ENCODE results near the gene GRIN3A. TPM values are rescaled to one million over a fixed set of nuclear protein-coding genes. Genes with fewer than 3 reads are reported as not detected.

The GRIN3A gene
- total and polyA plus RNA-seq, 9 of the 15 experiments (the other 6 are each of a cell fraction or from before 2014, with no cell fraction given): 0.01 to 0.03 TPM; not detected in 7

GRCh38 chr9:101731429-101731828 lies 7.0 kb downstream of the GRIN3A start:
- TF ChIP-seq HNRNPL (IDR thresholded peaks at IDR 0.05; ENCODE audit: low read depth, low read length): no peak
- TF ChIP-seq SLC30A9 (CRISPR knock-in tag; IDR thresholded peaks at IDR 0.05): no peak
- TF ChIP-seq BCOR (IDR thresholded peaks at IDR 0.05): no peak
- no peak for TF ChIP-seq CBX1 (IDR thresholded peaks at IDR 0.05; ENCODE audit: low read depth)
- TF ChIP-seq SNIP1 (IDR thresholded peaks at IDR 0.05; ENCODE audit: low read depth): no peak
- TF ChIP-seq CREBBP (IDR thresholded peaks at IDR 0.05; ENCODE audit: low read depth, low read length): no peak
- no peak for TF ChIP-seq DNMT1 (IDR thresholded peaks at IDR 0.05)
- TF ChIP-seq TBL1XR1 (IDR thresholded peaks at IDR 0.05; ENCODE audit: low read length in 2 of 2): no peak
- TF ChIP-seq EHMT2 (IDR thresholded peaks at IDR 0.05): no peak
- TF ChIP-seq ZBTB12 (CRISPR knock-in tag; IDR thresholded peaks at IDR 0.05): no peak
- TF ChIP-seq HCFC1 (IDR thresholded peaks at IDR 0.05; ENCODE audit: low read depth, low read length): no peak
- TF ChIP-seq CTCF (IDR thresholded peaks at IDR 0.05 in 2 of 3, conservative IDR thresholded peaks at IDR 0.05 in 1 of 3; ENCODE audit: insufficient read depth in 2 of 3, low read depth in 1 of 3, low read length in 3 of 3): no peak
- Histone ChIP-seq H3K27me3 (ENCODE audit: control insufficient read depth in 2 of 2, insufficient read depth in 2 of 2, low read length in 2 of 2) (no peaks in the 10 kb centered on the region; a peak in 1 of 5 replicates), H3K79me2 (ENCODE audit: control insufficient read depth, insufficient read depth, low read length) (no peaks in the 10 kb centered on the region), H3K36me3 (ENCODE audit: control insufficient read depth, insufficient read depth, low read length) (no peaks in the 10 kb centered on the region), H3K9ac (ENCODE audit: insufficient read depth in 1 of 2, low read depth in 2 of 2, low read length in 2 of 2) (no peak overlapping the region), H4K20me1 (replicated peaks; ENCODE audit: control insufficient read depth, insufficient read depth, low read length) (no peaks in the 10 kb centered on the region), H3K9me3 (replicated peaks; ENCODE audit: control insufficient read depth, insufficient read depth, low read depth, low read length) (no peaks in the 10 kb centered on the region), H3K4me3 (no peak overlapping the region), H3K4me2 (ENCODE audit: insufficient read depth, low read length) (no peak overlapping the region), H3K9me1 (ENCODE audit: control insufficient read depth, insufficient read depth, low read length) (no peaks in the 10 kb centered on the region), H3K4me1 (replicated peaks in 1 of 2; ENCODE audit: control insufficient read depth in 2 of 2, insufficient read depth in 2 of 2, low read length in 2 of 2) (no peaks in the 10 kb centered on the region), H3K27ac (ENCODE audit: extremely low read depth, low read depth, low read length) (no peak overlapping the region), H2AFZ (ENCODE audit: low read depth, low read length) (no peak overlapping the region)
- FAIRE-seq (no peak), DNase-seq (ENCODE audit: extremely low read depth in 1 of 4, low spot score in 3 of 4) (no peak), ATAC-seq (no peak)
- ChIA-PET POLR2A (no interaction called here), CTCF (ENCODE audit: low intra/inter-chr PET ratio) (no interaction called here)
- WGBS (ENCODE audit: insufficient coverage, low coverage, missing lambda C conversion rate): 0% methylated on average over 1 of the region's 1 CpG
- in situ Hi-C loops (cut with MboI): no loop called here
- intact Hi-C loops (cut with micrococcal nuclease): no loop called here
- no TSS peak for BruUV-seq (replicated peaks)
